ENCODE results near the gene ATP9A.

DNA sequence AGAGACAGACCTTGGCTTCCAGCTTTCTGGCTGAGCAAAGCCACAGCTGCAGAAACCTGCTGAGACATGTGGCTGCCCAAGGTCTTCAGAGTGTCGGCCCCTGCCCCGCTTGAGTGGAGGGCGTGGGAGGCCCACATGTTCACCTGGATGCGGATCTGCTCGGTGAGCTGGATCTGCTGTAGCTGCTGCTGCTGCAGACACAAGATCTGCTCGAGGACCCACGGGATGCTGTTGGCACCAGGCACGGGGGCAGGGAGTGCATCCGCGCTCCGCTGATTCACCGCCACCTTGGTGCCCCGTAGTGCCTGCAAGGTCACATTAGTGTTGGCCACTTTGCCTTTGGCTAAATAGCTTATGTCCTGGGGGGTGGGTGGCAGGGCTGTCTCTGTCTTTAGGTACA is 23.4 kb upstream of the ATP9A start:
- TF ChIP-seq, protein P1, sequence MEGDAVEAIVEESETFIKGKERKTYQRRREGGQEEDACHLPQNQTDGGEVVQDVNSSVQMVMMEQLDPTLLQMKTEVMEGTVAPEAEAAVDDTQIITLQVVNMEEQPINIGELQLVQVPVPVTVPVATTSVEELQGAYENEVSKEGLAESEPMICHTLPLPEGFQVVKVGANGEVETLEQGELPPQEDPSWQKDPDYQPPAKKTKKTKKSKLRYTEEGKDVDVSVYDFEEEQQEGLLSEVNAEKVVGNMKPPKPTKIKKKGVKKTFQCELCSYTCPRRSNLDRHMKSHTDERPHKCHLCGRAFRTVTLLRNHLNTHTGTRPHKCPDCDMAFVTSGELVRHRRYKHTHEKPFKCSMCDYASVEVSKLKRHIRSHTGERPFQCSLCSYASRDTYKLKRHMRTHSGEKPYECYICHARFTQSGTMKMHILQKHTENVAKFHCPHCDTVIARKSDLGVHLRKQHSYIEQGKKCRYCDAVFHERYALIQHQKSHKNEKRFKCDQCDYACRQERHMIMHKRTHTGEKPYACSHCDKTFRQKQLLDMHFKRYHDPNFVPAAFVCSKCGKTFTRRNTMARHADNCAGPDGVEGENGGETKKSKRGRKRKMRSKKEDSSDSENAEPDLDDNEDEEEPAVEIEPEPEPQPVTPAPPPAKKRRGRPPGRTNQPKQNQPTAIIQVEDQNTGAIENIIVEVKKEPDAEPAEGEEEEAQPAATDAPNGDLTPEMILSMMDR (IDR thresholded peaks at IDR 0.05) = no peak
- TF ChIP-seq POLR2A (IDR thresholded peaks at IDR 0.05) = no peak
